ENCODE results near the gene LRP2BP. TPM values are rescaled to one million over a fixed set of nuclear protein-coding genes. Genes with fewer than 3 reads are reported as not detected.

Gene LRP2BP
- total and polyA plus RNA-seq, 9 donors = 0.77 to 5.9 (median 3.0) TPM

- H3K9me3 ChIP-seq = no peaks in the 10 kb centered on the region
- TF ChIP-seq POLR2A (IDR thresholded peaks at IDR 0.05) (no peak), CTCF (IDR thresholded peaks at IDR 0.05) (no peak), EP300 (IDR thresholded peaks at IDR 0.05) (no peak)
- no peak overlapping the region for H3K27ac ChIP-seq
- H3K36me3 ChIP-seq = no peaks in the 10 kb centered on the region
- H3K4me1 ChIP-seq (ENCODE audit: insufficient read depth) = no peaks in the 10 kb centered on the region
- DNase-seq = no peak
- no peak overlapping the region for H3K4me3 ChIP-seq
- 82 to 86% (median 85%) methylated on average over 4 of the region's 4 CpGs for WGBS, 3 donors
- intact Hi-C loops (cut with DNase I) = no loop called here
- no peaks in the 10 kb centered on the region for H3K27me3 ChIP-seq
These were observed 37.2 kb downstream of the LRP2BP start for GRCh38 chr4:185358514-185358913.

- Histone ChIP-seq H3K4me1 (ENCODE audit: insufficient read depth) (no peaks in the 10 kb centered on the region), H3K27ac (no peak overlapping the region), H3K36me3 (no peaks in the 10 kb centered on the region), H3K4me3 (no peak overlapping the region), H3K27me3 (no peaks in the 10 kb centered on the region), H3K9me3 (no peaks in the 10 kb centered on the region)
- WGBS, 3 donors = 78 to 83% (median 80%) methylated on average over 7 of the region's 7 CpGs
- DNase-seq = no peak
- no peak for TF ChIP-seq POLR2A (IDR thresholded peaks at IDR 0.05)
- TF ChIP-seq EP300 (IDR thresholded peaks at IDR 0.05) = no peak
- TF ChIP-seq CTCF (IDR thresholded peaks at IDR 0.05) = no peak
- intact Hi-C loops (cut with DNase I) = no loop called here
These were observed 37.8 kb downstream of the LRP2BP start for GRCh38 chr4:185357733-185358440.

GRCh38 chr4:185357211-185357610 lies 38.5 kb downstream of the LRP2BP start:
- no peak overlapping the region for H3K27ac ChIP-seq
- no peaks in the 10 kb centered on the region for H3K4me1 ChIP-seq (ENCODE audit: insufficient read depth)
- intact Hi-C loops (cut with DNase I) = no loop called here
- DNase-seq = no peak
- no peaks in the 10 kb centered on the region for H3K36me3 ChIP-seq
- no peak for TF ChIP-seq EP300 (IDR thresholded peaks at IDR 0.05)
- no peak for TF ChIP-seq POLR2A (IDR thresholded peaks at IDR 0.05)
- TF ChIP-seq CTCF (IDR thresholded peaks at IDR 0.05) = no peak
- H3K27me3 ChIP-seq = no peaks in the 10 kb centered on the region
- H3K4me3 ChIP-seq = no peak overlapping the region
- no peaks in the 10 kb centered on the region for H3K9me3 ChIP-seq
- WGBS, 3 donors = 91 to 94% (median 91%) methylated on average over 5 of the region's 5 CpGs

DNA sequence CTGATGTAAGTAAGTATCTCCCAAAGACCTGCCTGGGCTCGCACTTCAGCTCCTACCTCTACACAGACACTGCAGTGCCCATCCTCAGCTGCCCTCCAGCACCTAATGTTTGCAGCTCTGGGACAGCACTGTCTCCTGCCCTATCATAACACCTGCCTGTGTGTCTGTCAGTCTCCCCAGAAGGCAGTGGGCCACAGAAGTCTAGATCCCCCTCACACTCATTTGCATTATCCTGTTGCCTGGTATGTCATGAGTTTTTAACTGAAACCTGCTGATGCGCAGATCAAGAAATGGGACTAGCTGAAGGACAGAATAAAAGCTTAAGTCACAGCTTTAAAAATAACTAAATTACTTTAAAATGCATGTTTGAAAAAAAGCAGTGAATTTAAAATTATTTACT lies 43.0 kb downstream of the LRP2BP start:
- intact Hi-C loops (cut with DNase I) = no loop called here
- WGBS, 3 donors = 98 to 100% (median 98%) methylated on average over 2 of the region's 2 CpGs
- no peak overlapping the region for H3K27ac ChIP-seq

More for the DNA sequence above, 43.0 kb downstream of the LRP2BP start:
- DNase-seq = no peak
- H3K4me1 ChIP-seq (ENCODE audit: insufficient read depth) = no peaks in the 10 kb centered on the region
- H3K9me3 ChIP-seq = no peaks in the 10 kb centered on the region
- no peaks in the 10 kb centered on the region for H3K36me3 ChIP-seq
- H3K4me3 ChIP-seq = no peak overlapping the region
- H3K27me3 ChIP-seq = no peaks in the 10 kb centered on the region
- TF ChIP-seq CTCF (IDR thresholded peaks at IDR 0.05) (no peak), POLR2A (IDR thresholded peaks at IDR 0.05) (no peak), EP300 (IDR thresholded peaks at IDR 0.05) (no peak)
